ENCODE measurements around the gene CEP97.
A peak's percentile ranks its signal among the peaks of the same experiment; 100 is the strongest.
"Not testable (repeated sequence)": the region's sequence is repeated elsewhere in the genome, so short reads cannot be mapped to it uniquely, and the experiment has no call there.

CEP97 gene

GRCh38 chr3:101704639-101705038 is 19.8 kb upstream of the CEP97 start:
- DNase-seq, result not testable (repeated sequence)

- no peak for DNase-seq
These were observed 15.3 kb upstream of the CEP97 start for GRCh38 chr3:101709126-101709525.

GRCh38 chr3:101718455-101718854 is 6.0 kb upstream of the CEP97 start:
- no peak for DNase-seq

- no peak for DNase-seq
These were observed 4.7 kb upstream of the CEP97 start for GRCh38 chr3:101719604-101720185.

- peak; percentile 28 for DNase-seq
These were observed 3.3 kb upstream of the CEP97 start for GRCh38 chr3:101720851-101721840.

- DNase-seq, result no peak
These were observed 1.8 kb upstream of the CEP97 start for GRCh38 chr3:101722394-101723173.

GRCh38 chr3:101725194-101725889 is 928 bp downstream of the CEP97 start:
- peak; percentile 41 for DNase-seq

DNA sequence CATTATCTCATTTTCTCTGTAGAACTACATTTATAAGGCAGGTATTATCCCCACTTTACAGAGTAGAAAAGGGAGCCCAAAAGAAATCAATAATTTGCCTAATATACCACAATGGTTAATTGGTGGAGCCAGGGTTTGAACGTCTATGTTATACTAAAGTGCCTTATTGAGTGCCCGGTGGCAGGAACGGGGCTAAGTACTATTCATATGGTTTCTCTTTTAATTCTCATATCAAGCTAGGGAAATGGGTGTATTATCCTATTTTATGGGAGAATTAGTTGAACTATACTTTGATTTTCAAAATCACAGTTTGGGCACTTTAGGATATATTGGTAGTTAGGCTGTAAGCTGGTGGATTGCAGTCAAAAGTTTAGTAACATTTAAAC is 1.5 kb downstream of the CEP97 start:
- DNase-seq, result no peak

DNA sequence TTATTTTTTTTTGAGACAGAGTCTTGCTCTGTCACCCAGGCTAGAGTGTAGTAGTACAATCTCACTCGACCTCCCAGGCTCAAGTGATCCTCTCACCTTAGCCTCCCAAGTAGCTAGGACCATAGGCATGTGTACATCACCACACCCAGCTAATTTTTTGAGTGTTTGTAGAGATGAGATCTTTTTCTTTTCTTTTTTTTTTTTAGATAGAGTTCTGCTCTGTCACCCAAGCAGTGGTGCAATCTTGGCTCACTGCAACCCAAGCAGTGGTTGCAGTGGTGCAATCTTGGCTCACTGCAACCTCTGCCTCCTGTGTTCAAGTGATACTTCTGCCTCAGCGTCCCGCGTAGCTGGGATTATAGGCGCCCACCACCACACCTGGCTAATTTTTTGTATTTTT is 5.2 kb downstream of the CEP97 start:
- no peak for DNase-seq

GRCh38 chr3:101730839-101731238 is 6.4 kb downstream of the CEP97 start:
- DNase-seq, result no peak

- no peak for DNase-seq
These were observed 7.8 kb downstream of the CEP97 start for GRCh38 chr3:101732240-101732641.

GRCh38 chr3:101735833-101736232 is 11.4 kb downstream of the CEP97 start:
- no peak for DNase-seq

- not testable (repeated sequence) for DNase-seq
These were observed 17.5 kb downstream of the CEP97 start for GRCh38 chr3:101741914-101742313.

DNA sequence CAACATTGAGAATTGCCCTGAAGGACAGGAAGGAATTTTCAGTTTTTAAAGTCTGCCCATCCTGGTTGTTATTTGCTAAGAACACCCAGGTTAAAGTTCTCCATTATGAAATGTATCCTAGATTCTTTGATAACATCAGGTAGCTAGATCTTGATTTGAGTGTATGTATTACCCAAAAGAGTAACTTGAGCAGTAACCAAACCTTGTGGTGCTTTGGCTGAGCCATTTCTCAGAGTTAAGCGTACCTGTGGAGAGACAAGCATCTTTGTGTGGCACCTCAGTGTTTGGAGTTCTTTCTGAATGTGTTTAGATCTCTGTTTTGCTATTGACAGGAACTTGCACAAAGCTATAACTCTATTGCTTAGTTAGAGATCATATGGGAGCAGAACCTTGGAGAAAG is 20.4 kb downstream of the CEP97 start:
- DNase-seq, result no peak

GRCh38 chr3:101745934-101746333 is 21.5 kb downstream of the CEP97 start:
- not testable (repeated sequence) for DNase-seq

DNA sequence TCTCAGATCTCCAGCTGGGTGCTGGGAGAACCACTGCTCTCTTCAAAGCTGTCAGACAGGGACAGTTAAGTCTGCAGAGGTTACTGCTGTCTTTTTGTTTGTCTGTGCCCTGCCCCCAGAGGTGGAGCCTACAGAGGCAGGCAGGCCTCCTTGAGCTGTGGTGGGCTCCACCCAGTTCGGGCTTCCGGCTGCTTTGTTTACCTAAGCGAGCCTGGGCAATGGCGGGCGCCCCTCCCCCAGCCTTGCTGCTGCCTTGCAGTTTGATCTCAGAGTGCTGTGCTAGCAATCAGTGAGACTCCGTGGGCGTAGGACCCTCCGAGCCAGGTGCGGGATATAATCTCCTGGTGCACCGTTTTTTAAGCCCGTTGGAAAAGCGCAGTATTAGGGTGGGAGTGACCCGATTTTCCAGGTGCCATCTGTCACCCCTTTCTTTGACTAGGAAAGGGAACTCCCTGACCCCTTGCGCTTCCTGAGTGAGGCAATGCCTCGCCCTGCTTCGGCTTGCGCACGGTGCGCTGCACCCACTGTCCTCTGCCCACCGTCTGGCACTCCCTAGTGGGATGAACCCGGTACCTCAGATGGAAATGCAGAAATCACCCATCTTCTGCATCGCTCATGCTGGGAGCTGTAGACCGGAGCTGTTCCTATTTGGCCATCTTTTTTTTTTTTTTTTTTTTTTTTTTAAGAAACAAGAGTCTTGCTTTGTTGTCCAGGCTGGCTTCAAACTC is 29.1 kb downstream of the CEP97 start:
- peak; percentile 46 for DNase-seq

DNA sequence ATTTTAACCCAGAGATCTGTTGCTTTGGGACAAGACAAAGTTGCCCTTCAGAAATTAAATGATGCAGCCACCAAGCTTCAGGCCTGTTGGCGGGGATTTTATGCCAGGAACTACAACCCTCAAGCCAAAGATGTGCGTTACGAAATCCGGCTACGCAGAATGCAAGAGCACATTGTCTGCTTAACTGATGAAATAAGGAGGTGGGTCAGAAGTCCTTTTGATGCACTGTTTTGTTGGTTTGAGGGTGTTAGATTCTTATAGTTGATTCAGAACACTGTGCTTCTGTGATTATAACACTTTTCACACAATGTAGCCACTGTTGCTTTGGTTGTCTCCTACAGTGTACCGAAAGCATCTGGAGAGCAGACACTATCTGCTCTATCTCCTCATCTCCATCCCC is 33.8 kb downstream of the CEP97 start:
- no peak for DNase-seq

GRCh38 chr3:101762041-101762646 is 37.7 kb downstream of the CEP97 start:
- no peak for DNase-seq

DNA sequence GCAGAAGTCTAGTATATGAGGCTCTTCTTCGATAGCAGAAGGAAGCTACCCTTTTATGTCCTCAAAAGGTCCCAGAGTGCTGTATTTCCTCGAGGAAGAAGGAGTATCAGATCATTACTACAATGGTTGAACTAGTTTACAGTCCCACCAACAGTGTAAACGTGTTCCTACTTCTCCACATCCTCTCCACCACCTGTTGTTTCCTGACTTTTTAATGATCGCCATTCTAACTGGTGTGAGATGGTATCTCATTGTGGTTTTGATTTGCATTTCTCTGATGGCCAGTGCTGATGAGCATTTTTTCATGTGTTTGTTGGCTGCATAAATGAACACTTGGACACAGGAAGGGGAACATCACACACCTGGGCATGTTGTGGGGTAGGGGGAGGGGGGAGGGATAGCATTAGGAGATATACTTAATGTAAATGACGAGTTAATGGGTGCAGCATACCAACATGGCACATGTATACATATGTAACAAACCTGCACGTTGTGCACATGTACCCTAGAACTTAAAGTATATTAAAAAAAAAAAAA is 53.4 kb downstream of the CEP97 start:
- not testable (repeated sequence) for DNase-seq

- DNase-seq, result no peak
These were observed 54.1 kb downstream of the CEP97 start for GRCh38 chr3:101778385-101779046.

All from activated naive CD4-positive, alpha-beta T cell treated with Interleukin-2 at 50 U/mL for 16 hours (primary cell).